ENCODE measurements around the gene KLHL9. TPM values are rescaled to one million over a fixed set of nuclear protein-coding genes. Genes with fewer than 3 reads are reported as not detected.

Gene KLHL9
- total and polyA plus RNA-seq, 2 of the 13 experiments (the other 11 are each of a cell fraction or from before 2014, with no cell fraction given), result 8.7 to 17.7 TPM

GRCh38 chr9:21311889-21312288, 23.3 kb downstream of the KLHL9 start:
- in situ Hi-C loops (cut with HindIII; ENCODE audit: extremely low pct_ligation_motif_present, low pct_unique_long_range_greater_than_20kb) (no loop called here), intact Hi-C loops (cut with micrococcal nuclease; ENCODE audit: unreplicated experiment) (no loop called here)
- no peaks in the 10 kb centered on the region for H4K20me1 ChIP-seq (ENCODE audit: insufficient read depth, low read length)
- H3K36me3 ChIP-seq (replicated peaks in 1 of 2; ENCODE audit: control insufficient read depth in 1 of 2, insufficient read depth in 2 of 2, low read length in 2 of 2), result no peaks in the 10 kb centered on the region
- H3K4me3 ChIP-seq (replicated peaks in 1 of 3; ENCODE audit: insufficient read depth in 1 of 3, low read depth in 2 of 3, low read length in 3 of 3), result no peak overlapping the region
- no peak overlapping the region for H3K27ac ChIP-seq (ENCODE audit: extremely low read length, insufficient read depth, low read length)
- H3K79me2 ChIP-seq (ENCODE audit: insufficient read depth, low read length), result no peaks in the 10 kb centered on the region
- no peak overlapping the region for H3K9ac ChIP-seq (ENCODE audit: insufficient read depth, low read depth, low read length)
- no peaks in the 10 kb centered on the region for H3K9me3 ChIP-seq (ENCODE audit: low read length)
- H2AFZ ChIP-seq (ENCODE audit: low read length), result no peak overlapping the region
- no peaks in the 10 kb centered on the region for H3K4me1 ChIP-seq (ENCODE audit: insufficient read depth, low read length)
- H3K27me3 ChIP-seq (ENCODE audit: control insufficient read depth in 1 of 2, insufficient read depth in 2 of 2, low read length in 2 of 2), result no peaks in the 10 kb centered on the region
- ATAC-seq (no peak), FAIRE-seq (no peak), DNase-seq (ENCODE audit: low spot score) (no peak)
- 0% methylated on average over 1 of the region's 1 CpG for WGBS (ENCODE audit: low lambda C conversion rate)
- TF ChIP-seq ZNF777 (CRISPR knock-in tag; IDR thresholded peaks at IDR 0.05) (no peak), ZNF24 (IDR thresholded peaks at IDR 0.05) (no peak), GZF1 (CRISPR knock-in tag; IDR thresholded peaks at IDR 0.05) (no peak), NFYB (CRISPR knock-in tag; IDR thresholded peaks at IDR 0.05) (no peak), EZH2 (conservative IDR thresholded peaks at IDR 0.05; ENCODE audit: low read depth, low read length) (no peak), ZSCAN20 (CRISPR knock-in tag; IDR thresholded peaks at IDR 0.05; ENCODE audit: borderline replicate concordance) (no peak), U2AF1 (optimal IDR thresholded peaks at IDR 0.05; ENCODE audit: low read depth, low read length) (no peak), TCF12 (IDR thresholded peaks at IDR 0.05) (no peak), TCF12 (CRISPR knock-in tag; IDR thresholded peaks at IDR 0.05) (no peak), ZBTB40 (IDR thresholded peaks at IDR 0.05) (no peak), ZBTB40 (CRISPR knock-in tag; IDR thresholded peaks at IDR 0.05) (no peak)
- H3K4me2 ChIP-seq (ENCODE audit: low read depth, low read length), result no peak overlapping the region
- no TSS peak for BruUV-seq (replicated peaks)
- ChIA-PET POLR2A (no interaction called here), CTCF (ENCODE audit: low intra/inter-chr PET ratio, low total read pairs) (no interaction called here)

All from HepG2 (cell line).